Measurements from ENCODE around the gene SLC12A5.

DNA sequence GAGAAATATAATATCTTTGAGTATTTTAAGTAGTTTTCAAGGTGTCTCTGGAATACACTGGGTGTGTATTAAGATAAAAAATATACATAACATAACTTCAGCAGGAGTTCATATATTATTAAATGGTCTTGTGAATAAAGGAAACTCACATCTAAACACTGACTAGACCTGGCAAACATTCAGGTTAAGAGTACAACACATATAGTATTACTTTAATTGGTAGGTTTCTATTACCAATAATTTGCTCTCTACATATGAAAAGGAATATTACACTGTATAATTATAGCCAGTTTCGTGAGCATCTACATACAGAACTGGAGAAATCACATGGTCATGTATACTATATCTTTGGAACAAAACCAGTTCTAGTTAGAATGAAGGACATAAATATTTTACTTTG, 52.1 kb downstream of the SLC12A5 start:
- TF ChIP-seq POLR2A (IDR thresholded peaks at IDR 0.05; ENCODE audit: low read depth) (no peak), POLR2AphosphoS5 (IDR thresholded peaks at IDR 0.05) (no peak), EP300 (IDR thresholded peaks at IDR 0.05) (no peak)
- TF ChIP-seq, protein P1, sequence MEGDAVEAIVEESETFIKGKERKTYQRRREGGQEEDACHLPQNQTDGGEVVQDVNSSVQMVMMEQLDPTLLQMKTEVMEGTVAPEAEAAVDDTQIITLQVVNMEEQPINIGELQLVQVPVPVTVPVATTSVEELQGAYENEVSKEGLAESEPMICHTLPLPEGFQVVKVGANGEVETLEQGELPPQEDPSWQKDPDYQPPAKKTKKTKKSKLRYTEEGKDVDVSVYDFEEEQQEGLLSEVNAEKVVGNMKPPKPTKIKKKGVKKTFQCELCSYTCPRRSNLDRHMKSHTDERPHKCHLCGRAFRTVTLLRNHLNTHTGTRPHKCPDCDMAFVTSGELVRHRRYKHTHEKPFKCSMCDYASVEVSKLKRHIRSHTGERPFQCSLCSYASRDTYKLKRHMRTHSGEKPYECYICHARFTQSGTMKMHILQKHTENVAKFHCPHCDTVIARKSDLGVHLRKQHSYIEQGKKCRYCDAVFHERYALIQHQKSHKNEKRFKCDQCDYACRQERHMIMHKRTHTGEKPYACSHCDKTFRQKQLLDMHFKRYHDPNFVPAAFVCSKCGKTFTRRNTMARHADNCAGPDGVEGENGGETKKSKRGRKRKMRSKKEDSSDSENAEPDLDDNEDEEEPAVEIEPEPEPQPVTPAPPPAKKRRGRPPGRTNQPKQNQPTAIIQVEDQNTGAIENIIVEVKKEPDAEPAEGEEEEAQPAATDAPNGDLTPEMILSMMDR (IDR thresholded peaks at IDR 0.05), result no peak

Data from esophagus muscularis mucosa (tissue), 4 donors.